K562 (cell line): Measurements from ENCODE around the gene USP24. TPM values are rescaled to one million over a fixed set of nuclear protein-coding genes. Genes with fewer than 3 reads are reported as not detected.
A peak's percentile ranks its signal among the peaks of the same experiment; 100 is the strongest.

Experiments
- BHLHE40 ChIP-seq: IDR thresholded peaks from 2 replicates; pipeline ENCODE4 v1.6.1; 2011; ENCODE audit warnings: low read length, improper control_type of control experiment
- BRF1 ChIP-seq: IDR thresholded peaks from 3 replicates; pipeline ENCODE4 v1.6.1; 2011; ENCODE audit warnings: borderline replicate concordance, mild to moderate bottlenecking; ENCODE audit not compliant: insufficient read length; ENCODE audit errors: extremely low read depth
- CTBP1 ChIP-seq: fragments of 450-650 bp; IDR thresholded peaks from 2 replicates; pipeline ENCODE4 v1.6.1; 2016; ENCODE audit warnings: borderline replicate concordance
- ETV6 ChIP-seq, 3 experiments: fragments of 150-350 bp in 1 of 3; sonication (generic) in 1 of 3; formaldehyde crosslinking in 1 of 3; IDR thresholded peaks; 2 replicates each; pipeline versions ENCODE4 v1.6.1 to v1.8.0; 2014 to 2022; ENCODE audit warnings: borderline replicate concordance in 2 of 3, low read depth in 2 of 3, antibody characterized with exemption in 1 of 3, low read length in 1 of 3, mild to moderate bottlenecking in 1 of 3, missing genetic modification reagents in 1 of 3
- FOXJ2 ChIP-seq: fragments of 200-800 bp; sonication (Bioruptor generic); IDR thresholded peaks from 2 replicates; pipeline ENCODE4 v1.6.1; 2016; ENCODE audit warnings: missing genetic modification characterization, missing compliant biosample characterization
- HDAC1 ChIP-seq, 2 experiments: fragments of 450-650 bp; IDR thresholded peaks; 2 replicates each; pipeline ENCODE4 v1.6.1; 2016 to 2017; ENCODE audit warnings: inconsistent platforms in 1 of 2, mild to moderate bottlenecking in 1 of 2, moderate library complexity in 1 of 2
- PTRF ChIP-seq: fragments of 450-650 bp; IDR thresholded peaks from 2 replicates; pipeline ENCODE4 v1.6.1; 2016; ENCODE audit warnings: mild to moderate bottlenecking, missing genetic modification characterization, missing compliant biosample characterization
- SAP30 ChIP-seq: fragments of 200-600 bp; sonication (generic); IDR thresholded peaks from 2 replicates; pipeline ENCODE4 v1.6.1; 2012; ENCODE audit warnings: borderline replicate concordance, low read depth, mild to moderate bottlenecking, moderate library complexity, low read length, control low read depth, inconsistent platforms; ENCODE audit not compliant: insufficient read depth, poor library complexity, severe bottlenecking
- TCF7 ChIP-seq: sonication (generic); IDR thresholded peaks from 2 replicates; pipeline ENCODE4 v1.6.1; 2016; ENCODE audit warnings: antibody characterized with exemption, borderline replicate concordance
- TEAD1 ChIP-seq, 2 experiments: fragments of 450-650 bp in 1 of 2; sonication (generic) in 1 of 2; formaldehyde crosslinking; IDR thresholded peaks; 2 replicates each; pipeline versions ENCODE4 v1.4.0 to v1.8.0; 2020 to 2022; ENCODE audit warnings: mild to moderate bottlenecking in 2 of 2, missing genetic modification reagents in 1 of 2
- TFAM ChIP-seq: fragments of 250-450 bp; sonication (Bioruptor Pico); conservative IDR thresholded peaks from 2 replicates; pipeline ENCODE4 v1.5.0; 2021; ENCODE audit warnings: mild to moderate bottlenecking, moderate library complexity
- TOE1 ChIP-seq, 2 experiments: fragments of 450-650 bp in 1 of 2; sonication (generic) in 1 of 2; formaldehyde crosslinking in 1 of 2; IDR thresholded peaks; 2 replicates each; pipeline versions ENCODE4 v1.7.1 to v1.8.0; 2016 to 2022; ENCODE audit warnings: borderline replicate concordance in 2 of 2, mild to moderate bottlenecking in 2 of 2, antibody characterized with exemption in 1 of 2, inconsistent platforms in 1 of 2, low read depth in 1 of 2, missing genetic modification reagents in 1 of 2, moderate library complexity in 1 of 2
- ZFP30 ChIP-seq: fragments of 250-450 bp; sonication (Bioruptor Pico); IDR thresholded peaks from 2 replicates; pipeline ENCODE4 v1.8.0; 2022; ENCODE audit warnings: moderate library complexity, mild to moderate bottlenecking, inconsistent platforms, borderline replicate concordance
- polyA plus RNA-seq, 8 experiments: library from polyadenylated mRNA; depleted of rRNA in 4 of 8; stranded (reverse) in 5 of 8; unstranded in 3 of 8; fragments of >200 nt; fragmentation: Nextera tagmentation in 2 of 8; fragmentation: Illumina TruSeq in 1 of 8; extraction: Ambion mirVana in 2 of 8; extraction: Trizol in 1 of 8; gene quantifications; 2 replicates each; pipeline versions ENCODE4 v1.2.1 to v1.2.3, GENCODE V29; 2011 to 2014; ENCODE audit warnings: inconsistent platforms in 1 of 8, missing spikeins in 1 of 8
- total RNA-seq, 7 experiments: library from RNA; depleted of rRNA in 6 of 7; stranded (reverse); fragments of >200 nt in 6 of 7; fragmentation: Illumina TruSeq in 2 of 7; extraction: Trizol in 2 of 7; gene quantifications; 2 replicates each; pipeline versions ENCODE4 v1.2.1 to v1.2.3, GENCODE V29; 2011 to 2021; ENCODE audit warnings: low replicate concordance in 1 of 7
- TF ChIP-seq, protein P1 (sequence below): IDR thresholded peaks from 2 replicates; pipeline ENCODE4 v1.6.1; 2014; ENCODE audit warnings: antibody characterized with exemption
- TF ChIP-seq, protein P2 (sequence below): IDR thresholded peaks from 2 replicates; pipeline ENCODE4 v1.6.1; 2016; ENCODE audit warnings: missing genetic modification characterization, missing compliant biosample characterization
- TF ChIP-seq, protein P3 (sequence below): fragments of 250-450 bp; sonication (Bioruptor Pico); IDR thresholded peaks from 2 replicates; pipeline ENCODE4 v1.8.0; 2022; ENCODE audit warnings: inconsistent platforms, mild to moderate bottlenecking, moderate library complexity, borderline replicate concordance
- TF ChIP-seq, protein P4 (sequence below): sonication (generic); formaldehyde crosslinking; IDR thresholded peaks from 2 replicates; pipeline ENCODE4 v1.8.0; 2022; ENCODE audit warnings: mild to moderate bottlenecking, missing genetic modification reagents, borderline replicate concordance

The USP24 gene
- total and polyA plus RNA-seq, 9 of the 15 experiments (the other 6 are each of a cell fraction or from before 2014, with no cell fraction given) = 7.7 to 62.6 (median 36.8) TPM

DNA sequence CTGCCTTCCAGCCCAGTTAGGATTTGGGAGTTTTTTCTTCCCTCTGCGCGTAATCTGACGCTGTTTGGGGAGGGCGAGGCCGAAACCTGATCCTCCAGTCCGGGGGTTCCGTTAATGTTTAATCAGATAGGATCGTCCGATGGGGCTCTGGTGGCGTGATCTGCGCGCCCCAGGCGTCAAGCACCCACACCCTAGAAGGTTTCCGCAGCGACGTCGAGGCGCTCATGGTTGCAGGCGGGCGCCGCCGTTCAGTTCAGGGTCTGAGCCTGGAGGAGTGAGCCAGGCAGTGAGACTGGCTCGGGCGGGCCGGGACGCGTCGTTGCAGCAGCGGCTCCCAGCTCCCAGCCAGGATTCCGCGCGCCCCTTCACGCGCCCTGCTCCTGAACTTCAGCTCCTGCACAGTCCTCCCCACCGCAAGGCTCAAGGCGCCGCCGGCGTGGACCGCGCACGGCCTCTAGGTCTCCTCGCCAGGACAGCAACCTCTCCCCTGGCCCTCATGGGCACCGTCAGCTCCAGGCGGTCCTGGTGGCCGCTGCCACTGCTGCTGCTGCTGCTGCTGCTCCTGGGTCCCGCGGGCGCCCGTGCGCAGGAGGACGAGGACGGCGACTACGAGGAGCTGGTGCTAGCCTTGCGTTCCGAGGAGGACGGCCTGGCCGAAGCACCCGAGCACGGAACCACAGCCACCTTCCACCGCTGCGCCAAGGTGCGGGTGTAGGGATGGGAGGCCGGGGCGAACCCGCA, 175.7 kb downstream of the USP24 start, which contains the start of gene PCSK9 (continued):
- TF ChIP-seq BRF1 (no peak), CTBP1 (no peak), SAP30 (peak; percentile 62), ETV6 (IDR thresholded peaks at IDR 0.05; ENCODE audit: borderline replicate concordance in 1 of 2, low read depth in 2 of 2, low read length in 1 of 2) (no peak; a peak in 1 of 4 replicates), ETV6 (CRISPR knock-in tag; IDR thresholded peaks at IDR 0.05; ENCODE audit: borderline replicate concordance) (no peak), FOXJ2 (tag) (no peak), BHLHE40 (peak; percentile 75), TCF7 (no peak), TOE1 (IDR thresholded peaks at IDR 0.05; ENCODE audit: borderline replicate concordance) (0 out of 2 replicates have a peak, but pooled peaks have one; percentile 40), TOE1 (CRISPR knock-in tag; IDR thresholded peaks at IDR 0.05; ENCODE audit: borderline replicate concordance, low read depth) (0 out of 2 replicates have a peak, but pooled peaks have one; percentile 19), TEAD1 (CRISPR knock-in tag; IDR thresholded peaks at IDR 0.05) (0 out of 4 replicates have a peak, but pooled peaks of 1 of the 2 experiments have one; percentile 18), HDAC1 (IDR thresholded peaks at IDR 0.05) (peak in 1 of 2 experiments; percentile 37; a peak in 1 of 4 replicates), PTRF (tag) (no peak), ZFP30 (CRISPR knock-in tag) (no peak), TFAM (CRISPR knock-in tag) (no peak)
- TF ChIP-seq, protein P1, sequence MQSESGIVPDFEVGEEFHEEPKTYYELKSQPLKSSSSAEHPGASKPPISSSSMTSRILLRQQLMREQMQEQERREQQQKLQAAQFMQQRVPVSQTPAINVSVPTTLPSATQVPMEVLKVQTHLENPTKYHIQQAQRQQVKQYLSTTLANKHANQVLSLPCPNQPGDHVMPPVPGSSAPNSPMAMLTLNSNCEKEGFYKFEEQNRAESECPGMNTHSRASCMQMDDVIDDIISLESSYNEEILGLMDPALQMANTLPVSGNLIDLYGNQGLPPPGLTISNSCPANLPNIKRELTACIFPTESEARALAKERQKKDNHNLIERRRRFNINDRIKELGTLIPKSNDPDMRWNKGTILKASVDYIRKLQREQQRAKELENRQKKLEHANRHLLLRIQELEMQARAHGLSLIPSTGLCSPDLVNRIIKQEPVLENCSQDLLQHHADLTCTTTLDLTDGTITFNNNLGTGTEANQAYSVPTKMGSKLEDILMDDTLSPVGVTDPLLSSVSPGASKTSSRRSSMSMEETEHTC = no peak
- TF ChIP-seq, protein P2, sequence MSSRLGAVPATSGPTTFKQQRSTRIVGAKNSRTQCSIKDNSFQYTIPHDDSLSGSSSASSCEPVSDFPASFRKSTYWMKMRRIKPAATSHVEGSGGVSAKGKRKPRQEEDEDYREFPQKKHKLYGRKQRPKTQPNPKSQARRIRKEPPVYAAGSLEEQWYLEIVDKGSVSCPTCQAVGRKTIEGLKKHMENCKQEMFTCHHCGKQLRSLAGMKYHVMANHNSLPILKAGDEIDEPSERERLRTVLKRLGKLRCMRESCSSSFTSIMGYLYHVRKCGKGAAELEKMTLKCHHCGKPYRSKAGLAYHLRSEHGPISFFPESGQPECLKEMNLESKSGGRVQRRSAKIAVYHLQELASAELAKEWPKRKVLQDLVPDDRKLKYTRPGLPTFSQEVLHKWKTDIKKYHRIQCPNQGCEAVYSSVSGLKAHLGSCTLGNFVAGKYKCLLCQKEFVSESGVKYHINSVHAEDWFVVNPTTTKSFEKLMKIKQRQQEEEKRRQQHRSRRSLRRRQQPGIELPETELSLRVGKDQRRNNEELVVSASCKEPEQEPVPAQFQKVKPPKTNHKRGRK = no peak
- TF ChIP-seq, protein P3, sequence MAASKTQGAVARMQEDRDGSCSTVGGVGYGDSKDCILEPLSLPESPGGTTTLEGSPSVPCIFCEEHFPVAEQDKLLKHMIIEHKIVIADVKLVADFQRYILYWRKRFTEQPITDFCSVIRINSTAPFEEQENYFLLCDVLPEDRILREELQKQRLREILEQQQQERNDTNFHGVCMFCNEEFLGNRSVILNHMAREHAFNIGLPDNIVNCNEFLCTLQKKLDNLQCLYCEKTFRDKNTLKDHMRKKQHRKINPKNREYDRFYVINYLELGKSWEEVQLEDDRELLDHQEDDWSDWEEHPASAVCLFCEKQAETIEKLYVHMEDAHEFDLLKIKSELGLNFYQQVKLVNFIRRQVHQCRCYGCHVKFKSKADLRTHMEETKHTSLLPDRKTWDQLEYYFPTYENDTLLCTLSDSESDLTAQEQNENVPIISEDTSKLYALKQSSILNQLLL (CRISPR knock-in tag) = no peak
- TF ChIP-seq, protein P4, sequence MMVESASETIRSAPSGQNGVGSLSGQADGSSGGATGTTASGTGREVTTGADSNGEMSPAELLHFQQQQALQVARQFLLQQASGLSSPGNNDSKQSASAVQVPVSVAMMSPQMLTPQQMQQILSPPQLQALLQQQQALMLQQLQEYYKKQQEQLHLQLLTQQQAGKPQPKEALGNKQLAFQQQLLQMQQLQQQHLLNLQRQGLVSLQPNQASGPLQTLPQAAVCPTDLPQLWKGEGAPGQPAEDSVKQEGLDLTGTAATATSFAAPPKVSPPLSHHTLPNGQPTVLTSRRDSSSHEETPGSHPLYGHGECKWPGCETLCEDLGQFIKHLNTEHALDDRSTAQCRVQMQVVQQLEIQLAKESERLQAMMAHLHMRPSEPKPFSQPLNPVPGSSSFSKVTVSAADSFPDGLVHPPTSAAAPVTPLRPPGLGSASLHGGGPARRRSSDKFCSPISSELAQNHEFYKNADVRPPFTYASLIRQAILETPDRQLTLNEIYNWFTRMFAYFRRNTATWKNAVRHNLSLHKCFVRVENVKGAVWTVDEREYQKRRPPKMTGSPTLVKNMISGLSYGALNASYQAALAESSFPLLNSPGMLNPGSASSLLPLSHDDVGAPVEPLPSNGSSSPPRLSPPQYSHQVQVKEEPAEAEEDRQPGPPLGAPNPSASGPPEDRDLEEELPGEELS (CRISPR knock-in tag) = peak; percentile 28; the same call in 1 of the 2 replicates
